ENCODE measurements around the gene TCEA2.

Gene TCEA2

DNA sequence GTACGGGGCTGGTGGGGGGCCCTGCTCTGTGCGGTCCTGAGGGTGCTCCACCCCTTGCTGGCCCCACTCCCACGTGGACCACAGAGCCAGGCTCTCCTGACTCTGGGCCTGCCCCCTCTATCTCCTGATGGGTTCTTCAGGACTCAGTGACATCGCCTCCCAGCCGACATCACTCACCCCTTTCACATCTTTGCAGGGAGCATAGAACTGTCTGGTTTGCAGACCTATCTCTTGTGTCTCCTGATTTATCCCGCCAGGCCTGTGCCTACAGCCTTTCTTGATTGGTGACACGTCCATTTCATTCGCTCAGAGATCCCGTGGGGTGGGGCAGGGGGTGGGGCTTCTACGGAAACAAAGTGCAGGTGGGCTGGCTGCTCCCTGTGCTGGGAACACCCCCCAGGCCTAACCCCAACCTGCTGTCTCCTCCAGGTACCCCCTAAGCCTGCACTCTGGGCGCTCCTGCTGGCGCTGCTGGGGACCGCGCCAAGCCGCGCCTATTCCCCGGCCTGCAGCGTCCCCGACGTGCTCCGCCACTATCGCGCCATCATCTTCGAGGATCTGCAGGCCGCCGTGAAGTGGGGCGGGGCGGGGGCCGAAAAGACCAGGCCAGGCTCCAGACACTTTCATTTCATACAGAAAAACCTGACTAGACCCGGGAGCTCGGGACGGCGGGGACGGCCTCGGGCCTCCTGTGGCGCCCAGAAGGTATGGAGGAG lies 25.3 kb upstream of the TCEA2 start:
- TF ChIP-seq, protein P1, sequence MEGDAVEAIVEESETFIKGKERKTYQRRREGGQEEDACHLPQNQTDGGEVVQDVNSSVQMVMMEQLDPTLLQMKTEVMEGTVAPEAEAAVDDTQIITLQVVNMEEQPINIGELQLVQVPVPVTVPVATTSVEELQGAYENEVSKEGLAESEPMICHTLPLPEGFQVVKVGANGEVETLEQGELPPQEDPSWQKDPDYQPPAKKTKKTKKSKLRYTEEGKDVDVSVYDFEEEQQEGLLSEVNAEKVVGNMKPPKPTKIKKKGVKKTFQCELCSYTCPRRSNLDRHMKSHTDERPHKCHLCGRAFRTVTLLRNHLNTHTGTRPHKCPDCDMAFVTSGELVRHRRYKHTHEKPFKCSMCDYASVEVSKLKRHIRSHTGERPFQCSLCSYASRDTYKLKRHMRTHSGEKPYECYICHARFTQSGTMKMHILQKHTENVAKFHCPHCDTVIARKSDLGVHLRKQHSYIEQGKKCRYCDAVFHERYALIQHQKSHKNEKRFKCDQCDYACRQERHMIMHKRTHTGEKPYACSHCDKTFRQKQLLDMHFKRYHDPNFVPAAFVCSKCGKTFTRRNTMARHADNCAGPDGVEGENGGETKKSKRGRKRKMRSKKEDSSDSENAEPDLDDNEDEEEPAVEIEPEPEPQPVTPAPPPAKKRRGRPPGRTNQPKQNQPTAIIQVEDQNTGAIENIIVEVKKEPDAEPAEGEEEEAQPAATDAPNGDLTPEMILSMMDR (IDR thresholded peaks at IDR 0.05; ENCODE audit: extremely low read depth, missing control alignments) = no peak
- peak; percentile 76 for DNase-seq (ENCODE audit: low spot score)

DNA sequence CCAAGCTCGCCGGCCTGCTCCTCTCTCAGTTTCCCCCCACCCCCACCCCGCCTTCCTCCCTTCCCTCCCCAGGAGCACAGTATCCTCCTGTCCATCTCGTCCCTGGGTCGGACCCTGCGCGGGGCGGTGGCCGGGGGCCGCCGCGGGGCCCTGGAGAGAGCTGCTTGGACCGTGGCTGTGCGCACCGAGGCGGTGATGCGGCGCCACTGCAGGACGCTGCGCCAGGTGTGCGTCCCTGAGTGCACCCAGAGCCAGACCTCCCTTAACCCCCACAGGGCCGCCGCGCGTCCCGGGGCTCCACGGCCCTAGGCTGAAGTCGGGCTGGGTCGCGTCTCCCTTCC lies 24.8 kb upstream of the TCEA2 start:
- no peak for DNase-seq (ENCODE audit: low spot score)
- TF ChIP-seq, protein P1 (IDR thresholded peaks at IDR 0.05; ENCODE audit: extremely low read depth, missing control alignments) = no peak

DNA sequence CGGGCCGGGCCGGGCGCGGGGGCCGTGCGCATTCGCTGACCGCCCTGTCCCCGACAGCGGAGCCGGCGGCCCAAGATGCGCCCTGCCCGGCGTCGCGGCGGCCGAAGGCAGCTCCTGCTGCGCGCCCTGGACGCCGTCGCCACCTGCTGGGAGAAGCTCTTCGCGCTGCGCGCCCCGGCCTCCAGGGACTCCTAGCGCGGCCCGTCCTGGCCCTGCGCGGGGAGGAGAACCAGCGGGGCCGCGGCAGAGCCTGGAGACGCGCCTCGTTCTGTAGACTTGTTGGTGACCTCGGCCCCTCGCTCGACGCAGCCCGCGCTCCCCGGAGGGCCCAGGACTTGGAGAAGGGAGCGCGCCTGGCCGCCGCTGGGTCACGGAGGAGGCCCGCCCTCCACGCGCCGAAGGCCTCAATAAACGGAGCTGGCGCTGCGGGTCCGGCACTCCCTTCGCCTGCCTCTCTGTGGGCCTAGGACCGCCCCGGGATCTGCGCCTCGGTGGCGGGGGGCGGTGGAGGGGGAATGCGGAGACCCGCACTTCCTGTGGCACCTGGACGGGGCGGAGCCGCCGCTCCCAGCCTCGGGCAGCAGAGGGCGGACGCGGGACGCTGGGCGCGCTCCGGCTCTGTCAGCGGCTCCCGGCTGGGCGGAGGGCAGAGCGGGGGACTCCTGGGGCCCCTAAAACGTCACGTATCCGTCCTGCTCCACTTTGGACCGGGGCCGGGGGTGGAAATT lies 24.3 kb upstream of the TCEA2 start:
- peak; percentile 94 for DNase-seq (ENCODE audit: low spot score)
- TF ChIP-seq, protein P1 (IDR thresholded peaks at IDR 0.05; ENCODE audit: extremely low read depth, missing control alignments) = peak; percentile 81

DNA sequence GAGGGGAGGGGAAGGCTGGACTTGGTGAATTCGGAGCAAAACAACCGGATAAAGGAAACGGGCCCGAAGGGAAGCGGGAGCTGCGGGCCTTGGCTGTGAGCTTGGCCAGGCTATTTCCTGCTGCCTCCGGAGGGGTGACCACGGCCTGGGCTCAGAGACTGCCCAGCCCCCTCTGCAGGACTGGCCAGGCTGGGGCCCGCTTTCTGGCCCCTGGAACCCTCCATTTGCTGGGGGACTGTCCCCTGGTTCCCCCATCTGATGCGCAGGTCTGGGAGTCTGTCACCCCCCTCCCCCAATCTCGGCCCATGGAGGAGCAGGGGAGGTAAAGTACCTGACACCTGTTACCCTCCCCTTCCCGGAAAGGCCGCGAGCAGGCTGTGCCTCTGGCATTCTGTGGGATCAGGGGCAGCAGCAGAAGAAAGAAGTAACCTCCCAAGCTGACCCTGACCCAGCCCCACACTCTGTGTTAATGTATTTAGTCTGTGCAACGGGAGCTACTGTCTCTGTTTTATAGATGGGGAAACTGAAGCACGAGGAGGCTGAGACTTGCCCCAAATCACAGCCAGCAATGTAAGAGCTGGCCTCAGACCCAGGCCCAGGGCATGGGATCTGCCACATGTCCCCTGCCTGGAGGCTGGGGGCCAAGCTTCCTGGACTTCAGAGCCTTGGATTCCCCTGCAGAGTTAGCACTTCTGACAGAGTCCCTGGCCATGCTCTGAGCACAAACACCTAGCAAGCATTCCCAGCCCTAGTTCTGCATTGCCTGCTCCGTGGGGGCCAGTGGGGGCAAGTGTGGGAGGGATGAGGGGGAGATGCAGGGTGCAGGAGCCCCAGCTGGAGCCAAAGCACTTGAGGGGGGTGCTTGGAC lies 23.5 kb upstream of the TCEA2 start:
- no peak for DNase-seq (ENCODE audit: low spot score)
- TF ChIP-seq, protein P1 (IDR thresholded peaks at IDR 0.05; ENCODE audit: extremely low read depth, missing control alignments) = no peak

DNA sequence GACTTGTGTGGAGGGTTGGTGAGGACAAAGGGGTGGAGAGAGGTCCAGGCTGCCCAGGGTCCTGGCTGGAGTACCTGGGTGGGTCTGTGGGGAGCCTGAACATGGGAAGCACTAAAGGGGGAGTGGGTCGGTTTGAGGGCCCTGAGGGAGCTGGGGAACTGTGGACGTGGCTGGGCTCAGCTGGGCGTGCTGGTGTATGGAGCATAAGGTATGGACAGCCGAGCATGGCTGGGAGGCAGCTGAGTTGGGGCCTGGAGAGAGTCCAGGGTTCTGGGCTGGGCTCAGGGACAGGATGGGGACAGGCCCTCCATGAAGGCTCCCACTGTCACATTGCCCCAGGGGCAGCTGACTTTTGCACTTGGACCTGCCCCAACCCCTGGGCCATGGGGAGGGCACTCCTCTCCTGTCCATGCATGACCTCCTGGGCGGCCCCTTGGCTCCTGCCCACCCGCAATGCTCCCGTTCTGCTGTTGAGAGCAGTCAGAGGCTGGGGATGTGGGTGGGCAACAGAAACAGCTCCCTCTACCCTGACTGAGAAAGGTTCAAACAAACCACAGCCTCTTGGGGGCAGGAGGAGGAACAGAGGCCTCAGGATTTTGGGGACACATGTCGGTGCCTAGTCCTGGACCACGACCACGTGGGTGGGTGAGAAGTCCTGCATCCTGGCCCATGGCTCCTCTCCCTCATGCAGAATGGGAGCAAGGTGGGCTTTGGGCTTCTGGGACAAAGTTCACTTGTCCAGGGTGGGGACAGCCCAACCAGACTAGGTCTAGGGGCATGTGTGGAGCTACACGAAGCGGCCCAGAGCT lies 22.6 kb upstream of the TCEA2 start:
- no peak for DNase-seq (ENCODE audit: low spot score)
- TF ChIP-seq, protein P1 (IDR thresholded peaks at IDR 0.05; ENCODE audit: extremely low read depth, missing control alignments) = no peak

DNA sequence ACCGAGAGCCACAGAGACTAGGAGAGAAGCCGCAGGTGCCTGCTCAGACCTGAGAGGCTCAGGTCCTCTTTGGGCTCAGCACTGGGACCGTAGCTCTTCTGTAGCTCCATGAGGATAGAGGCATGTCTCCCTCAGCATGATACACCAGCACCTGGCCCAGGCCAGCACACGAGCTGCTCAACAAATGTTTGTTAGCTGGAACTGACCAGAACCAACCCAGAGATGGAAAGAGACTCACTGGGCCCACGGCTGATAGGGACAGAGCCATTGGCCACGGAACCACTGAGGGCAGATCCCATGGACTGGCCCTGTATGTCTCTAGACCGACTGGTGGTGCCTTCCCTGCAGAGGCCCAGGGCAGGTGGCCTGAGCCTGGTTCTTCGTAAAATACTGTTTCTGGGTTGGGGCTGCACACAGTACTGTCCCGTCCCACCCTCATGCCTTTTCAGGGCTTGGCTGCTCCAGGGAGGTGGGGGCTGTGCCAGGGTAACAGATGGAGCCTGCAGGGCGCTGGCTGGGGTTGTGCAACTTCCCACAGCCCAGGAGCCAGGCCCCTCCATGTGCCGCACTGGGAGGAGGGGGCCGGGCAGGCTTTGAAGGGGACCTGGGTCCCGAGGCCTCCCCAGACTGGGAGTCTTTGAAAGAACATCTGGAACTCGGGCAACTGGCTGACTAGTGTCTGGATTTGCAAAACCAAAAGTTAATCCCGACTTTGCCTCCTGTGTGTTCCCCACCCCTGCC lies 21.8 kb upstream of the TCEA2 start:
- no peak for DNase-seq (ENCODE audit: low spot score)
- TF ChIP-seq, protein P1 (IDR thresholded peaks at IDR 0.05; ENCODE audit: extremely low read depth, missing control alignments) = no peak
